Kidney glomerular epithelial cell (primary cell): ENCODE measurements around the gene CNDP2.
"Not testable (repeated sequence)": the region's sequence is repeated elsewhere in the genome, so short reads cannot be mapped to it uniquely, and the experiment has no call there.

ENCODE experiments used
- DNase-seq: peaks from one replicate; lab custom pipeline; 2025; lab: John Stamatoyannopoulos, UW

Gene CNDP2

GRCh38 chr18:74518456-74519295, 22.5 kb downstream of the CNDP2 start:
- DNase-seq = no peak

GRCh38 chr18:74519320-74520095, 23.3 kb downstream of the CNDP2 start:
- no peak for DNase-seq

GRCh38 chr18:74520096-74520833, 24.1 kb downstream of the CNDP2 start:
- no peak for DNase-seq

GRCh38 chr18:74521068-74521725, 25.0 kb downstream of the CNDP2 start:
- DNase-seq = no peak

GRCh38 chr18:74522635-74523548, 26.7 kb downstream of the CNDP2 start:
- DNase-seq = peak; percentile 13

- peak; percentile 28 for DNase-seq
Measured at GRCh38 chr18:74524097-74524496, 27.9 kb downstream of the CNDP2 start.

GRCh38 chr18:74524915-74525314, 28.8 kb downstream of the CNDP2 start:
- not testable (repeated sequence) for DNase-seq

GRCh38 chr18:74525741-74526140, 29.6 kb downstream of the CNDP2 start:
- DNase-seq = no peak

- no peak for DNase-seq
Measured at GRCh38 chr18:74526488-74526887, 30.3 kb downstream of the CNDP2 start.

- DNase-seq = no peak
Measured at GRCh38 chr18:74528478-74528877, 32.3 kb downstream of the CNDP2 start.

- no peak for DNase-seq
Measured at GRCh38 chr18:74528913-74529312, 32.8 kb downstream of the CNDP2 start.

- no peak for DNase-seq
Measured at GRCh38 chr18:74529378-74529777, 33.2 kb downstream of the CNDP2 start.

GRCh38 chr18:74529811-74530583, 33.8 kb downstream of the CNDP2 start:
- no peak for DNase-seq

GRCh38 chr18:74530584-74530862, 34.4 kb downstream of the CNDP2 start:
- no peak for DNase-seq

- DNase-seq = no peak
Measured at GRCh38 chr18:74531043-74531442, 34.9 kb downstream of the CNDP2 start.

GRCh38 chr18:74532511-74533025, 36.4 kb downstream of the CNDP2 start:
- DNase-seq = no peak

- no peak for DNase-seq
Measured at GRCh38 chr18:74533666-74534065, 37.5 kb downstream of the CNDP2 start.

- DNase-seq = no peak
Measured at GRCh38 chr18:74534150-74534969, 38.2 kb downstream of the CNDP2 start, which contains the start of gene CNDP1. TSS of gene CNDP1 (plus strand) at chr18:74534500. CDS start at chr18:74534668, 168 bp downstream.
